Suprapubic skin (tissue), 4 donors: ENCODE results near the gene PHF20. TPM values are rescaled to one million over a fixed set of nuclear protein-coding genes. Genes with fewer than 3 reads are reported as not detected.
"Not testable (repeated sequence)": the region's sequence is repeated elsewhere in the genome, so short reads cannot be mapped to it uniquely, and the experiment has no call there.

ENCODE experiments used
- DNase-seq, 2 donors: peaks; one replicate each; pipeline ENCODE4 v3.0.0-alpha.2; 2019; ENCODE audit warnings: low spot score in 2 of 2
- H3K27ac ChIP-seq: fragments of 200-600 bp; sonication (generic); one replicate; pipeline ENCODE4 v1.5.1; 2019
- H3K27me3 ChIP-seq: fragments of 200-600 bp; sonication (generic); one replicate; pipeline ENCODE4 v1.5.1; 2019
- H3K36me3 ChIP-seq: fragments of 200-600 bp; sonication (generic); one replicate; pipeline ENCODE4 v1.5.1; 2019
- H3K4me1 ChIP-seq: fragments of 200-600 bp; sonication (generic); one replicate; pipeline ENCODE4 v1.5.1; 2019
- H3K4me3 ChIP-seq: fragments of 200-600 bp; sonication (generic); one replicate; pipeline ENCODE4 v1.5.1; 2019; ENCODE audit warnings: mild to moderate bottlenecking
- H3K9me3 ChIP-seq: fragments of 200-600 bp; sonication (generic); one replicate; pipeline ENCODE4 v1.5.1; 2019
- CTCF ChIP-seq, 2 donors: fragments of 200-600 bp in 1 of 2; fragments of 450-650 bp in 1 of 2; sonication (generic) in 1 of 2; IDR thresholded peaks; one replicate each; pipeline ENCODE4 v1.5.1; 2016 to 2019; ENCODE audit warnings: antibody characterized with exemption in 2 of 2, mild to moderate bottlenecking in 1 of 2, moderate library complexity in 1 of 2
- EP300 ChIP-seq: sonication (generic); formaldehyde crosslinking; IDR thresholded peaks from one replicate; pipeline ENCODE4 v1.6.1; 2017; ENCODE audit warnings: antibody characterized with exemption
- POLR2A ChIP-seq, 2 donors: fragments of 450-650 bp; IDR thresholded peaks; one replicate each; pipeline ENCODE4 v1.6.1; 2017; ENCODE audit warnings: antibody characterized with exemption in 2 of 2, mild to moderate bottlenecking in 2 of 2, moderate library complexity in 2 of 2
- POLR2AphosphoS5 ChIP-seq, 3 donors: sonication (generic); formaldehyde crosslinking; IDR thresholded peaks; one replicate each; pipeline ENCODE4 v1.6.1; 2017; ENCODE audit warnings: antibody characterized with exemption in 3 of 3
- WGBS: methylation state at CpG from one replicate; pipeline ENCODE4 v1.1.5; 2018; 5-methylcytosine and 5-hydroxymethylcytosine counted together
- total RNA-seq, 4 donors: library from RNA; depleted of rRNA; stranded (reverse); fragments of >200 nt; gene quantifications; one replicate each; pipeline ENCODE4 v1.1.0, GENCODE V29; 2016

The PHF20 gene
- total RNA-seq, 4 donors from 2014 or later = 44.2 to 60.6 (median 47.3) TPM

DNA sequence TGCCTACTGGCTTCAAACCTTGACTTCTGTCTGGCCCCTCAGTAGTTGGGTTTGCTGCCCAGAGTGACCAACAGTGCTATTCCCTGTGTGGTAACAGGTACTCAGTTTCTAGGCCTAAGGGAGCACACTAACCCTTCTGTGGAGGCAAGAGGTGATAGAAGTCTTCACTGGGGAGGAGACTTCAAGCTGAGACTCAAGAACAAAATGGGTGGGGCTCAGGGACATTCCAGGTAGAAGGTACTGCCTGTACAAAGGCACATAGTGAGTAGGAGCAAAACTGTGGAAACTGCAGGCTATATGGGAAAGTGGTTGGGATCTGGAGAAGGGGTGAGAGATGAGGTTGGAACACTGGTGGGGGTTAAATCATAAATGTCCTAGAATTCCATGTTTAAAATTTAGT, 184.8 kb downstream of the PHF20 start:
- peaks cover 33% of the 10 kb centered on the region for H3K4me1 ChIP-seq
- DNase-seq = no peak
- TF ChIP-seq CTCF (IDR thresholded peaks at IDR 0.05) (no peak), EP300 (no peak), POLR2AphosphoS5 (IDR thresholded peaks at IDR 0.05) (no peak), POLR2A (IDR thresholded peaks at IDR 0.05) (no peak)

GRCh38 chr20:35959291-35959690, 187.5 kb downstream of the PHF20 start:
- H3K4me3 ChIP-seq = not testable (repeated sequence)

More for the DNA sequence above, 184.8 kb downstream of the PHF20 start:
- Histone ChIP-seq H3K4me3 (no peak overlapping the region), H3K9me3 (no peaks in the 10 kb centered on the region), H3K36me3 (no peaks in the 10 kb centered on the region), H3K27ac (peak overlapping the region; percentile 12), H3K27me3 (no peaks in the 10 kb centered on the region)

DNA sequence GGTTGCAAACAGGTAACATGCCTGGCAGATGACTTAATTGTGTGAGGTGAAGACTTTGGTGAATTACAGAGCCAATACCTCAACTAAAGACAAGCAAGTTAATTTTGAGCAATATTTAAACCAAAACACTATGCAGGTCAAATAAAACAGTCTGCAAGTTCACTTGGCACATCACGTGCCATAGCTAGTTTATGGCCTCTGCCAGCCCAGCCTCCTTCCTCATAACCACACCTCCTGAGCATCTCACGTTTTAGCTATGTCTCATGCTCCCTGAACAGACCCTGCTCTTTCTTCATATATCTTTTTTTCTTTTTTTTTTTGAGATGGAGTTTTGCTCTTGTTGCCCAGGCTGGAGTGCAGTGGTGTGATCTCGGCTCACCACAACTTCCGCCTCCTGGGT, 192.1 kb downstream of the PHF20 start:
- Histone ChIP-seq H3K4me1 (no peaks in the 10 kb centered on the region), H3K27ac (no peak overlapping the region), H3K36me3 (no peaks in the 10 kb centered on the region), H3K27me3 (no peaks in the 10 kb centered on the region), H3K9me3 (no peaks in the 10 kb centered on the region), H3K4me3 (no peak overlapping the region)
- DNase-seq = no peak
- no peak for TF ChIP-seq POLR2AphosphoS5 (IDR thresholded peaks at IDR 0.05)
- no peak for TF ChIP-seq CTCF (IDR thresholded peaks at IDR 0.05)
- TF ChIP-seq POLR2A (IDR thresholded peaks at IDR 0.05) = no peak
- no peak for TF ChIP-seq EP300
- 82% methylated on average over 4 of the region's 4 CpGs for WGBS

More at GRCh38 chr20:35959291-35959690, 187.5 kb downstream of the PHF20 start:
- not testable (repeated sequence) for H3K27me3 ChIP-seq, H3K9me3 ChIP-seq, H3K36me3 ChIP-seq, H3K27ac ChIP-seq, DNase-seq
- peaks cover 14% of the 10 kb centered on the region for H3K4me1 ChIP-seq
- 81% methylated on average over 6 of the region's 6 CpGs for WGBS

- H3K4me3 ChIP-seq = no peak within 1 kb of the TSS
- DNase-seq = no peak
- H3K27ac ChIP-seq = no peak within 1 kb of the TSS
- TF ChIP-seq EP300 (no peak), POLR2AphosphoS5 (IDR thresholded peaks at IDR 0.05) (no peak), CTCF (IDR thresholded peaks at IDR 0.05) (no peak), POLR2A (IDR thresholded peaks at IDR 0.05) (no peak)
- no peaks in the 10 kb centered on the region for H3K36me3 ChIP-seq
- no peaks in the 10 kb centered on the region for H3K27me3 ChIP-seq
- H3K4me1 ChIP-seq = peaks cover 8% of the 10 kb centered on the region
- no peaks in the 10 kb centered on the region for H3K9me3 ChIP-seq
- 98% methylated on average over 3 of the region's 3 CpGs for WGBS
Observed at GRCh38 chr20:35967979-35968640, 196.3 kb downstream of the PHF20 start, which contains the start of gene CNBD2. CNBD2 (plus strand) TSS chr20:35968590; CDS start chr20:35968763, 173 bp downstream.

DNA sequence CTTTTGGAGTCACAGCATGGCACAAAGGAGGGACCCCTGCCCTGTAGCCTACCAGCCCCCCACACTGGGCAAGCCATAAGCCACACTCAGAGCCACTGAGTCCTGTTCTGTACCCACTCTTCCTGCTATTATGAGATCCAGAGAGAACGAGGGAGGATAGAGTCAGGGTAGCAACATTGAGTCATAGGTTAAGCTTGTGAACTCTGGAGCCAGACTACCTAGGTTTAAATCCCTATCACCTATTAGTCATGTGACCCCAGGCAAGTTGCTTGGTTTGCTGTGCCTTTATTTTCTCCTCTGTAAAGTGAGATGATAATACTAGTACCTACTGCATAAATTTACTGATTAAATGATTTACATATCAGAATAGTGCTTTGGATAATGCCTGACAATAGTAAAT, 197.1 kb downstream of the PHF20 start:
- H3K27ac ChIP-seq = no peak overlapping the region
- 73% methylated on average over 1 of the region's 1 CpG for WGBS
- TF ChIP-seq EP300 (no peak), POLR2AphosphoS5 (IDR thresholded peaks at IDR 0.05) (no peak), POLR2A (IDR thresholded peaks at IDR 0.05) (no peak), CTCF (IDR thresholded peaks at IDR 0.05) (no peak)
- H3K36me3 ChIP-seq = no peaks in the 10 kb centered on the region
- H3K4me1 ChIP-seq = peaks cover 10% of the 10 kb centered on the region
- H3K27me3 ChIP-seq = no peaks in the 10 kb centered on the region
- H3K4me3 ChIP-seq = no peak overlapping the region
- DNase-seq = no peak
- H3K9me3 ChIP-seq = no peaks in the 10 kb centered on the region

DNA sequence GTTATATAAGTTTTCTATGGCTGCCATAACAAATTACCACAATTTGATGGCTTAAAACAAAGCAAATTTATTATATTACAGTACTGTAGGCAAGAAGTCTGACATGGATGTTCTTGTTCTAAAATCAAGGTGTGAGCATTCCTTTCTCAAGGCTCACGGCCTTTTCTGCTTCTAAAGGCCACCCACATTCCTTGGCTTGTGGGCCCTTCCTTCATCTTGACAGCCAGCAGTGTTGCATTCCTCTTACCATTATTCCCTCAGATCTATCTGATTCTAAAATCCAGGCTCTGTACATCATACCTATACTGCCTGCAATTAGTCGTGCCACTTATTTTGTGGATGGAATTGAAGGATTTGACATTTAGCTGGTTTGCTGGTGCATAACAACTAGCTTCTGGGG, 200.2 kb downstream of the PHF20 start:
- H3K4me3 ChIP-seq = no peak overlapping the region
- DNase-seq = no peak
- H3K36me3 ChIP-seq = no peaks in the 10 kb centered on the region
- no peaks in the 10 kb centered on the region for H3K27me3 ChIP-seq
- H3K4me1 ChIP-seq = peaks cover 10% of the 10 kb centered on the region
- 68% methylated on average over 2 of the region's 2 CpGs for WGBS
- TF ChIP-seq CTCF (IDR thresholded peaks at IDR 0.05) (no peak), POLR2A (IDR thresholded peaks at IDR 0.05) (no peak), POLR2AphosphoS5 (IDR thresholded peaks at IDR 0.05) (no peak), EP300 (no peak)
- H3K27ac ChIP-seq = no peak overlapping the region
- H3K9me3 ChIP-seq = no peaks in the 10 kb centered on the region
